ENCODE results near the gene LCN9. TPM values are rescaled to one million over a fixed set of nuclear protein-coding genes. Genes with fewer than 3 reads are reported as not detected.

Gene LCN9
- total RNA-seq, 1 experiment from 2014 or later: not detected

DNA sequence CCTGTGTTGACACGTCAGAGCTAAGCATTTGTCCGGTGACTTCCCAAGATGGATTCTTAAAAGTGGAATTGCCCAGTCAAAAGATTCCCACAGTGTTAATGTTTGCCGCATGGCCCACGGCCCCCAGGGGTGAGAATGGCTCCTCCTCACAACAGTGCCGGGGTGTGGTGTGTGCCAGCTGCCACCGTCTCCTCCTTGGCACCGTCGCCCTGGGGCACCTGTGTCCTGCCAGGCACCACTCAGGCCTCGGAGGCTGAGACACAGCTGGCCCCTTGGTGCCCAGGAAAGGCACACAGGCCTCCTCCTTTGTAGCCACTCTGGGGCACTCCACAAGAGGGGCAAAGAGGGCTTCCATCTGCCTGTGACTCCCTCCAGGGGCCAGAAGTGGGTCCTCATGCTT lies 43.2 kb downstream of the LCN9 start:
- in situ Hi-C loops (cut with HindIII; ENCODE audit: low pct_unique_long_range_greater_than_20kb, low sequenced_read_pairs): no loop called here
- DNase-seq (ENCODE audit: low read depth): no peak

DNA sequence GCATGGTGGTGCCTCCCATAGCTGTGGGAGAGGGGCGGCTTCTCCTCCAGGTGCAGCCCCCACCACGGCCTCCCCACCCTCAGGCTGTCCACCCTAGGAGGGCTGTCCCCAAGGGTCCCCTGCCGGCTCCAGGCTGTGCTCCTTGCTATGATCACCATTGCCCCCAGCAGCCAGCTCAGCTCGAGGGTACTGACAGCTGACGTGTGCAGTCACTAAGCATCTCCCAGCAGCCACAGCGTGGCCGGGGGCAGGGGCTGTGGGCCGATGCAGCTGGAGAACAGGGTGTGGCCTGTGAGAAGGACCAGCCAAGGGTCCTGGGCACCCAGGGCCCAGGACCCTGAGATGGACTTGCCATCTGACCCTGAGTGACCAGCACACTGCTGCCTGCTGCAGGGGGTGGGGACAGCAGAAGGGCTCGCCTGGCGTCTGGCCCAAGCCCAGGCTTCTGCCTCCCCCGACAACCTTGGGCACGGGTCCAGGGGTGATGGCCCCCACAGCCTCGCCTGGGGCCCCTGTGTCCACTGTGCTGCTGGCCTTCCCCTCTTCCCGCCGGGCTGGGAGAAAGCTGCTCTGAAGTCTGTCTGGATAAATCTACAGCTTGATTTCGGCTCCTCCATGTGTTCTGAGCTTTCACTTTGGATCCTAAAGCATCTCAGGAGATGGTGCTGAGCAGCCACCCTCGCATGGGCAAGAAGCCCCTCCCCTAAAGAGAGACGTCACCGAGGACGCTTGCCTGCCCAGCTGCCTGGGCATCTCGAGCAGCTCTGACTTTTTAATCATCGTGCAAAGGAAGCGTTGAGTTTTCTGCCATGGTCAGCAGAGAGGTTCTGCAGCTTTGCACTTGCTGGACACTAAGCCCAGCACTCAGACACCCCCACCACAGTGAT lies 44.4 kb downstream of the LCN9 start:
- DNase-seq (ENCODE audit: low read depth): no peak
- in situ Hi-C loops (cut with HindIII; ENCODE audit: low pct_unique_long_range_greater_than_20kb, low sequenced_read_pairs): no loop called here

DNA sequence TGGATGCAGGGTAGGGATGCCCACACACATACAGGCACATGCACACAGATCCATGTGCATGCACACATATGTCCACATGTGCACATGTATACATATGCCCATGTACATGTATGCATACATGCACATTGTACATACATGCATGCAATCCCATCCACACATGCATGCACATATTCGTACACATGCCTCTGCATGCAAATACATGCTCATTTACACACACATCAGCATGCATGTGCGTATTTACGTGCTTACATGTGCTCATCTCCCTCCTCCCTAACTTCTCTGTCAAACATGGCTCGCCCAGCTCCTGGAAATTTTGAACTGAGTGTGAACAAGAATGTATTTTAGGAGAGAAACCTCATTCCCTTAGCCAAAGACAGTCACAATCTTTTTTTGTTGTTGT lies 45.1 kb downstream of the LCN9 start:
- no peak for DNase-seq (ENCODE audit: low read depth)
- in situ Hi-C loops (cut with HindIII; ENCODE audit: low pct_unique_long_range_greater_than_20kb, low sequenced_read_pairs): no loop called here

DNA sequence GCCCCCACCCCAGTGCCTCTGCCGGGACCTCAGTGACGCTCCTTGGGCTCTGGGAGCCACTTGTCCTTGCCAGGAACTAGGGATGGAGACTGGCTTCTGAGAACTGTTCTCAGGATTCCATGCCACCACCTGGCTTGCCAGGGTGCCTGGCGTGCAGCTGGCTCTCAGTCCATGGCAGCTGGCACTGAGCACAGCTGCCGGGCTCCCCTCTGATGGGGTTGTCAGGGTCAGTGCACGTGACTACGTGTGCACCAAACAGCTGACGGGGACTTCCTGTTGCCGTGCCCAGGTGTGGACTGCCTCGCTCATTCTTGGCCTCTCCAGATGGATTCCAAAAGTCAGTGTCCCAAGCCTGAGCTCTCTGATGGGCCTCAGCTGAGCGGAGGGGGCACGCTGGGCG lies 48.3 kb downstream of the LCN9 start:
- in situ Hi-C loops (cut with HindIII; ENCODE audit: low pct_unique_long_range_greater_than_20kb, low sequenced_read_pairs): no loop called here
- no peak for DNase-seq (ENCODE audit: low read depth)

DNA sequence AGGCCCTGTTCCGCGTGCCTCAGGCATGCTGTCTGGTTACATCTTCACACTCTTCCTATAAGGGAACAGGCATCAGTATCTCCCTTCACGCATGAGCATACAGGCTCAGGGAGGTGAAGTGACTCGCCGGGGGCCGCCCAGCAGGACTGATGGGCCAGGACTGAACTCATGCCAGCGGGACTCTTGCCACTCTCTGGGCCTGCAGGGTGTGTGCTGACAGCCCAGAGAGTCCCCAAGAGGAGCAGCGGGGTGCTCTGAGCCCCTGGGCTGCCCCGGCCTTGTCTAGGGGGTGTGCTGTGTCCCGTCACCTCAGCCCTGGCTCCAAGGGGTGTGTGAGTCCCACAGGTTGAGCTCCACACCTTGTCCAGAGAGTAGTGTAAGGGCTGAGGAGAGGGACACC lies 48.8 kb downstream of the LCN9 start:
- in situ Hi-C loops (cut with HindIII; ENCODE audit: low pct_unique_long_range_greater_than_20kb, low sequenced_read_pairs): no loop called here
- no peak for DNase-seq (ENCODE audit: low read depth)

DNA sequence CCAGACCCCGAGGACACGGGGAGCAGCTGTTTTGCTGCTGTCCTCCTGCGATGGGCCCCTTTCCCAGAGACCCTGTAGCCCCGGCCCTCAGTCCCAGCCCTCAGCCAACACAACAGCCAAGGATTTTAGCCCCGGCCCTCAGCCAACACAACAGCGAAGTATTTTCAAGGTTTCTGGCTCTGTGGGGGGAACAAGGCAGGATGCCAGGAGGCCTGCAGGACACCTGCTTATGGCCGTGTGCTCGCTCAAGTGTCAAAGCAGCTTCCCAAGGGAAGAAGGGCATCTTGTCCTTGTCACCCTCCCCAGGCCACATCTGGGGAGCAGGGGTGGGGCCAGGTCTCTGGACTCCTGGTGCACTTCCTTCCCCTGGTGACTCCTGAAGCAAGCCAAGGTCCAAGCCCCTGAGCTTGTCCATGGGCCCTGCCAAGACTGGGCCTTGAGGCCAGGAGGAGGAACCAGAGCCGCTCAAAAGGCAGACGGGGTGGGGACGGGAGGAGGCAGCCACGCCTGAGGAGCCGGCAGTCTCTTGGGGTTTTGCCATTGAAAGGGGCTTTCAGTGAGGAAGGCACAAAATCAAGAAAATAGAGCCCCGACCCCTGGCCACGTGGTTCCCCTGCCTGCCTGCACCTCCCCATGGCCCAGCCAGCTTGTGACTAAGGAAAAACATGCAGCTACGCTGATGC lies 49.6 kb downstream of the LCN9 start:
- in situ Hi-C loops (cut with HindIII; ENCODE audit: low pct_unique_long_range_greater_than_20kb, low sequenced_read_pairs): no loop called here
- DNase-seq (ENCODE audit: low read depth): no peak

DNA sequence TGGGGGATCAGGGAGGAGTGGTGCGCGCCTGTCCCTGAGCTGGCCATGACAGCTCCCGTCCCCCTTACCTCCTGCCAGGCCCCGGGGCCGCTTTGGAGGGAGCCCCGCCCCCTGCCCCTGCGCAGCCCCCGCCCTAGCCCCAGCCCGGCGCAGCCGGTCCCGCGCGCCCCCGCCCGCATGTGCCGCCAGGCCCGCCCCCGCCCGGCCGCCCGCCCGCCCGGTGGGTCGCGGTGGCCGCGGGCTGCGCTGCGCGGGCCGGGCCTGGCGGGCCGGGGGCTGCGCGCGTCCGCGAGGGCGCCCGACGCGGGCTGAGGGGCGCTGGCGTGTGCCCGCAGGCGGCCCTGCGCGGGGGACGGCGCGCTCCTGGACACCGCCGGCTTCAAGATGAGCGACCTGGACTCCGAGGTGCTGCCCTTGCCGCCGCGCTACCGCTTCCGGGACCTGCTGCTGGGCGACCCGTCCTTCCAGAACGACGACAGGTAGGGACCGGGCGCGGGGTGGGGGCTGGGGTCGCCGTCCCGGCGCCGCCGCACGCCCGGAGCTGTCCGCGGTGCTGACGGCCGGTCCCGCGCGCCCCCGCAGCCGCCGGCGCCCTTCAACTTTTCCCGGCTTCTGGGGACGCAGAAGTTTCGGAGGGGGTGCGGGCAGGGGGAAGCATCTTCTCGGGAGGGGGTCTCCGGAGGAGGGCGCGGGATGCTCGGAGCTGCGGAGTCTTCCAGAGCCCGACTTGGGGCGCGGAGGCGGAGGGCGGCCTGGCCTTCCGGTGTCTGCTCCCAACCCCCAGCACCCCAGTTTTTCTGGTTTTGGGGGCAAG lies 51.3 kb downstream of the LCN9 start:
- in situ Hi-C loops (cut with HindIII; ENCODE audit: low pct_unique_long_range_greater_than_20kb, low sequenced_read_pairs): no loop called here
- no peak for DNase-seq (ENCODE audit: low read depth)

DNA sequence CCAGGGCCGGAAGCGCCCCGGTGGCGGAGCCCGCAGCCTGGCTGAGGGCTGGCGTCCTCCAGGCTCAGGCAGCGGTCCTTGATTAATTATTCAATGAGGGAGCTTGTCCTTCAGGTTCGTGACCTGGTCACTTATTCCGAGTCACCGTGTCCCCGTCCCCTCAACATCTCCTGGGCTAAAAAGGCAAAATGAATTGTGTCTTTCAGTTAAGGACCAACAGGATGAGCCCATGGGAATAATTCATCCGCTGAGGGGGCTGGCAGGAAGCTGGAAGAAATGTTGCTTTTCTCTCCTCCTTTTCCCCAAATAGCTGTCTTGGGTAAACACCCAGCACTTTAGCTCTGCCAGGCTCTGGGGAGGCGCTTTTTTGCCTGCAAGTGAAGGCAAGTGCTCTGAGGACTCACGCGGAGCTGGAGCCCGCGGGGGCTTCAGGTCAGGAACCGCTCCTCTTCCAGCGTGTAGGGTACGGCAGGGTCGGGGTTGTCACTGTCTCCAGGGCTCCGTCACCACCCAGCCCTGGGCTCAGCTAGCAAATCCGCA lies 52.0 kb downstream of the LCN9 start:
- in situ Hi-C loops (cut with HindIII; ENCODE audit: low pct_unique_long_range_greater_than_20kb, low sequenced_read_pairs): no loop called here
- DNase-seq (ENCODE audit: low read depth): no peak

DNA sequence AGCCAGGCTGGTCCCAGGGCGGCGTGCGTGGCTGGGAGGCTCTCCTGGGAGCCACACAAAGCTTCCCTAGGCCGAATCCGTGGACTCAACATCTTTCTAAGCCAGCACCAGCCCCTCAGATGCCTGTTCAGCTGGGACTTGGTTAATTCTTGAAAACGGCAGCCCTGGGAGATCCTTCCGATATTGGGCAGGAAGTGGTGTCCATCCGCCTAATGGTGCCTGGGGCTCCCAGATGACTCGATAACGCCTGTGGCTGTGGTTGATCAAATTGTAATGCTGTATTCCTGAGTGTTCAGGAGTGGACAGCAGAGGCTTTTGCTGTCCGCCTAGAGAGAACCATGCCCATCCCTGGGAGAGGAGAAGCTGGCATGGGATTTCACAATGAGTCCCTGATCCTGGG lies 52.9 kb downstream of the LCN9 start:
- in situ Hi-C loops (cut with HindIII; ENCODE audit: low pct_unique_long_range_greater_than_20kb, low sequenced_read_pairs): no loop called here
- DNase-seq (ENCODE audit: low read depth): no peak

Other genes starting within 250 kb of the LCN9 start
- gene PPP1R26, start 183.5 kb upstream of the LCN9 start, total RNA-seq (2014; rRNA removed; shearing (Covaris generic); ENCODE audit: low replicate concordance): 30.4 and 32.4 TPM in 2 replicates
- 30.9 and 50.6 TPM in 2 replicates for gene MRPS2, start 162.6 kb upstream of the LCN9 start, total RNA-seq (2014; rRNA removed; shearing (Covaris generic); ENCODE audit: low replicate concordance)
- not detected in 2 replicates for gene LCN1, start 141.9 kb upstream of the LCN9 start, total RNA-seq (2014; rRNA removed; shearing (Covaris generic); ENCODE audit: low replicate concordance)
- not detected in 2 replicates for gene OBP2A, start 117.2 kb upstream of the LCN9 start, total RNA-seq (2014; rRNA removed; shearing (Covaris generic); ENCODE audit: low replicate concordance)
- gene PAEP, start 101.6 kb upstream of the LCN9 start, total RNA-seq (2014; rRNA removed; shearing (Covaris generic); ENCODE audit: low replicate concordance): not detected in 2 replicates
- gene GLT6D1, start 23.8 kb upstream of the LCN9 start, total RNA-seq (2014; rRNA removed; shearing (Covaris generic); ENCODE audit: low replicate concordance): not detected in 2 replicates
- gene SOHLH1, start 36.2 kb downstream of the LCN9 start, total RNA-seq (2014; rRNA removed; shearing (Covaris generic); ENCODE audit: low replicate concordance): not detected in 2 replicates
- not detected in 2 replicates for gene KCNT1, start 38.9 kb downstream of the LCN9 start, total RNA-seq (2014; rRNA removed; shearing (Covaris generic); ENCODE audit: low replicate concordance)
- 22.6 and 39.3 TPM in 2 replicates for gene CAMSAP1, start 244.2 kb downstream of the LCN9 start, total RNA-seq (2014; rRNA removed; shearing (Covaris generic); ENCODE audit: low replicate concordance)